Measurements from ENCODE around the gene SMYD5. TPM values are rescaled to one million over a fixed set of nuclear protein-coding genes. Genes with fewer than 3 reads are reported as not detected.

SMYD5 gene
- total RNA-seq, 1 donor from 2014 or later = 17.0 TPM

DNA sequence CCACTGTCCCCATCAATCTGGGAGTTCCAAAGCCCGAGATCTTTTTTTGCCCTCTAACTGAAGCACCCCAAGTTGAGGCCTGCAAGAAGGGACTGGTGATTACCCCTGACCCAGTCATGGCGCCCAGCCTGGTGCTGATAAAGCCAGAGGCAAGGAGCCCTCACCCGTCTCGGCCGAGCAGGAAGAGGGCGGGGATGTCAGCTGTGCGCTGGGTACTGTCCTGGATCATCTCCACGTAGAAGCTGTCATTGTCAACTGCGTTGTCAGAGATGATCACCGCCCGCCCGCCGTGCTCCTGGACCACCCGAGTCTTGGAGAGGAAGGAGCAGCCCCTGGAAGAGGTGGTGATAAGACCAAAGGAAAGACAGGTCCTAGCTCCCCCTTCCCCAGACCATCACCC lies 14.6 kb downstream of the SMYD5 start:
- Mint-ChIP-seq H3K36me3 (ENCODE audit: unreplicated experiment) (no peaks in the 10 kb centered on the region), H3K4me3 (ENCODE audit: unreplicated experiment) (no peak overlapping the region), H3K4me1 (ENCODE audit: low read depth, unreplicated experiment) (peaks cover 4% of the 10 kb centered on the region), H3K27me3 (ENCODE audit: unreplicated experiment) (peaks cover 7% of the 10 kb centered on the region), H3K27ac (ENCODE audit: unreplicated experiment) (no peak overlapping the region), H3K9me3 (ENCODE audit: unreplicated experiment) (peaks cover 2% of the 10 kb centered on the region)
- TF ChIP-seq CTCF (IDR thresholded peaks at IDR 0.05; ENCODE audit: partially characterized antibody, unreplicated experiment) = no peak
- DNase-seq = no peak

DNA sequence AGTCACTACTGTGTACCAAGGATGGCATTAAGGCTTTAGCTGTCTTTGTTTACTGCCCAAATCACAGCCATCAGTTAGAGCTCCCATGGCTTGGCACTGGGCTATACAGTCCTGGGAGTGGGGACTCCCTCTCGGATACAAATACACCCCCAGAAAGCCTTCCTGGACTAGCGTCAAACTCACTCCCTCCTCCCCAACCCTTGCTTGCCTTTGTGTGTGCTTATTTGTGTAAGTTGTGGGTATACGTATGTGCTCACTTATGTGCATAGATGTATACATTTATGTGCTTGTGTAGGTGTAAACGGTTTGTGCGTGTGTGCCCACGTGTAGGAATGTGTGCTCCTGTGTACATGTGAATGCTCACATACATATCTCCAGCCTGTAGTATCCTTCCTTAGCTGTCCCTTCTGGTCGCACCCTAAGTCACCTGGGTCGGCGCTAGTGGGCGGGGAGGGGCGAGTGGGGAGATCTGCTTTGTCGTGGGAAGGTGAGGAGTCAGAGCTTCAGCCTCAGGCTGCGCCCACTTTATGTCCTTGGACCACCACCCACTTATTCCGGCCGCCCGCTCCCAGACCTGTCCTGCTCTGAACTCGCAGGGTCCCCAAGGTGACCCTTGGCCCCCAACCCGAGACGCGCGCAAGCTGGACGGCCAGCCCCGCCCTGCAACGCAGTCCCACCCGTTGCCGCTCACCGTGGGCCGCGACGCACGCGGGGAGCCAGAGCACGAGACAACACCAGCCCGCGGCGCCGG lies 18.5 kb downstream of the SMYD5 start:
- no peak for TF ChIP-seq CTCF (IDR thresholded peaks at IDR 0.05; ENCODE audit: partially characterized antibody, unreplicated experiment)
- Mint-ChIP-seq H3K9me3 (ENCODE audit: unreplicated experiment) (peaks cover 2% of the 10 kb centered on the region), H3K4me3 (ENCODE audit: unreplicated experiment) (peak overlapping the region; percentile 98), H3K27ac (ENCODE audit: unreplicated experiment) (peak overlapping the region; percentile 74), H3K27me3 (ENCODE audit: unreplicated experiment) (peaks cover 12% of the 10 kb centered on the region), H3K36me3 (ENCODE audit: unreplicated experiment) (no peaks in the 10 kb centered on the region), H3K4me1 (ENCODE audit: low read depth, unreplicated experiment) (peaks cover 16% of the 10 kb centered on the region)
- DNase-seq = peak; percentile 49

DNA sequence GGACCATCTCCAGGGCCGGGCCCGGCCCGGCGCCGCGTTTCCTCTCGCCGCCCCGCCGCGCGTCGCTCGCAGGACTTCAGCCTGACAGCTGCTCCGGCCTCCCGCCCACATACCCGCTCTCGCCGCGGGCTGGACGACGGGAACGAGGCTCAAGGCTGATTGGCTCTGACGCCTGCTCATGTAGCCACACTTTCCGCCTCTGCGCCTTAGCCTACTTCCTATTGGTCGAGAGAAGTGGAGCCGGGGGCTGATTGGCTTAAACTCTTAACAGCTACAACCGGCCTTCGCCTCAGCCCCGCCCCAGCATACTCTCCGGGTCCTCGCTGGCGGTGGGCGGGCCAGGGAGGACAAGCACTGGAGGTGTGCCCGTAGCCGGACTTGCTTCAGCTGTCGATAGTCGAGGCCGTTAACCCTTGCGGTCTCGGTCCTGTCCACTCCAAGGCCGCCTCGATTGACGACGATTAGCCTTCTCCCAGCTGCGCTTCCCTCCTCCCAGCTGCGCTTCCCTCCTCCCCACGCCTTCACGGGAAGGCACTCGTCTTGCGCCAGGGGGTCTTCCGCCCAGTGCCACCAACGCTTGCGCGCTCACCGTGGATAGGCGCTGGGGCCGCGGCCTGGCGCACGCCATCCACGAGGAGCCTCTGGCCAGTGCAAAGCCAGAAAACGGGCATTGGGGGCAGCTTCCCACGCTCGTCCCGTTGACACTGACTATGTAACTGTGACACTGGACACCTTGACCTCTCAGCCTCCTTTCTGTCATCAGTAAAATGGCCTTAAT lies 19.3 kb downstream of the SMYD5 start, which contains the start of gene PRADC1:
Gene PRADC1 (minus strand): TSS at position 86 of the 778 bp plus-strand sequence. CDS start 79 bp downstream, at position 7.
- peaks cover 2% of the 10 kb centered on the region for H3K9me3 Mint-ChIP-seq (ENCODE audit: unreplicated experiment)
- H3K4me1 Mint-ChIP-seq (ENCODE audit: low read depth, unreplicated experiment) = peaks cover 16% of the 10 kb centered on the region
- TF ChIP-seq CTCF (IDR thresholded peaks at IDR 0.05; ENCODE audit: partially characterized antibody, unreplicated experiment) = no peak
- H3K4me3 Mint-ChIP-seq (ENCODE audit: unreplicated experiment) = peak within 1 kb of the TSS; percentile 98
- peak; percentile 97 for DNase-seq
- peaks cover 12% of the 10 kb centered on the region for H3K27me3 Mint-ChIP-seq (ENCODE audit: unreplicated experiment)
- H3K36me3 Mint-ChIP-seq (ENCODE audit: unreplicated experiment) = no peaks in the 10 kb centered on the region
- peak within 1 kb of the TSS; percentile 94 for H3K27ac Mint-ChIP-seq (ENCODE audit: unreplicated experiment)

DNA sequence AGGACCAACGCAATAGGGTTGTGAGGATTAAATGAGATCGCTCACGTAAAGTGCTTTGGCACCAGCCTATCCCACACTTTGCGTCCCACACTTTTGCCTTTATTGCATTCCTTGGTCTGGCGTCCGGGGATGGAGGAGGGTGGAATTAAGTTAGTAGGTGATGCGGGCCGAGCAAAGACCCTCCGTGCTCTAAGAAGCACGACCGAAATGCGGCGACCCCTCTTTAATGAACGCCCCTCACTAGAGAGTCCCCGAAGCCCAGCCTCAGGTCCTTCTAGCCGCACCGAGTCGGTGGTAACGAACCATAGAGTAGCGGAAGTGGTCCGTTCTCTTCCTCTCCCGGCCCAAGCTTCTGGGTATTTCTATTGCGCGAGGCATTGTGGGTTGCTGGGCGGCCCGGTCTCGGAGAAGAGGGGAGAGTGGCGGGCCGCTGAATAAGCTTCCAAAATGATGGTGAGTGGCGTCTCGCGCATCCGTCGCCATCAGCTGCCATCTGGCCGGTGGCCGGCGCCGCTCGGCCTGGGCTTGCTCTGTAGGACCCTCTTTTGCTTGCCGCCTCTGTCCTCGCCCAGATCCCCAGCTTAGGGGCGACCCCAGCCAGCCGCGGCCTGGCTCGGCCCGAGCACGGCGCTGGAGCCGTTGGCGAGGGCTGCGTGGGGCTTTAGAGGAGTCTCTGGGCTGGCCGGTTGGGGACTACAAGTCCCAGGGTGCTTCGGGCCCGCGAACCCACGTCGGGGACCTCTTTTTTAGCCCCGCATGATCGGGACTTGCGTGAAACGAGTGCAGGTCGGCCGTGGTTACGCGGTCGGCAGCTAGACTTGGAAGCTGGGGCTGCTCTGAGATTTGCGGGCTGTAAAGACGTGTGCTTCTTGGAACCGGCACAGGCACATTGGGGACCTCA lies 20.1 kb downstream of the SMYD5 start, which contains the start of gene CCT7:
Gene CCT7 (plus strand): TSS at position 377 of the 901 bp plus-strand sequence. CDS start 71 bp downstream, at position 448.
- peaks cover 16% of the 10 kb centered on the region for H3K4me1 Mint-ChIP-seq (ENCODE audit: low read depth, unreplicated experiment)
- peaks cover 2% of the 10 kb centered on the region for H3K9me3 Mint-ChIP-seq (ENCODE audit: unreplicated experiment)
- peaks cover 12% of the 10 kb centered on the region for H3K27me3 Mint-ChIP-seq (ENCODE audit: unreplicated experiment)
- H3K36me3 Mint-ChIP-seq (ENCODE audit: unreplicated experiment) = no peaks in the 10 kb centered on the region
- H3K4me3 Mint-ChIP-seq (ENCODE audit: unreplicated experiment) = peak within 1 kb of the TSS; percentile 98
- peak within 1 kb of the TSS; percentile 94 for H3K27ac Mint-ChIP-seq (ENCODE audit: unreplicated experiment)
- no peak for TF ChIP-seq CTCF (IDR thresholded peaks at IDR 0.05; ENCODE audit: partially characterized antibody, unreplicated experiment)
- peak; percentile 86 for DNase-seq
